ENCODE results near the gene DYDC2. TPM values are rescaled to one million over a fixed set of nuclear protein-coding genes. Genes with fewer than 3 reads are reported as not detected.

The DYDC2 gene, protein sequence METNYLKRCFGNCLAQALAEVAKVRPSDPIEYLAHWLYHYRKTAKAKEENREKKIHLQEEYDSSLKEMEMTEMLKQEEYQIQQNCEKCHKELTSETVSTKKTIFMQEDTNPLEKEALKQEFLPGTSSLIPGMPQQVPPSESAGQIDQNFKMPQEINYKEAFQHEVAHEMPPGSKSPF
- not detected in 2 replicates for total RNA-seq

DNA sequence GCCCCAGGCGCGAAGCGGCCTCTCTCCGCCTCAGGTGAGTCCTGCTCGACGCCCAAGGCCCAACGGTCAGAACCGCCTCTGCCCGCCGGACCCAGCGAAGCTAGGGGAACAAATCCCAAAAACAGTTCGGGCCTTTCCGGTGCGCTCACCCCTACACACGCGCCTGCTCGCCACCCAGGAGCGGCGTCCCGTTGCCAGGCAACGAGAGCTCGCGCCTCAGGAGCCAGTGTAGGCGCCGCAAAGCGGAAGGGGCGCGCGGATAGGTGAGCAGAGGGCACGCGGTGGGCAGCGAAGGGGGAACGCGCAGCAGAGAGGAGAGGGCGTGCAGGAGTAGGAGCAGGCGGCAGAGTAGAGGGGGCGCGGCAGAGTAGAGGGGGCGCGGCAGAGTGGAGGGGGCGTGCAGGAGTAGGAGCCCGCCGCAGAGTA lies at the start of gene DYDC2, which contains the start of gene DYDC1:
Gene DYDC2 (plus strand): TSS at position 219 of the 426 bp plus-strand sequence. CDS start 5,663 bp downstream, outside the sequence.
Gene DYDC1 (minus strand): TSS at position 193 of the 426 bp plus-strand sequence. CDS start 4,154 bp downstream, outside the sequence.

DNA sequence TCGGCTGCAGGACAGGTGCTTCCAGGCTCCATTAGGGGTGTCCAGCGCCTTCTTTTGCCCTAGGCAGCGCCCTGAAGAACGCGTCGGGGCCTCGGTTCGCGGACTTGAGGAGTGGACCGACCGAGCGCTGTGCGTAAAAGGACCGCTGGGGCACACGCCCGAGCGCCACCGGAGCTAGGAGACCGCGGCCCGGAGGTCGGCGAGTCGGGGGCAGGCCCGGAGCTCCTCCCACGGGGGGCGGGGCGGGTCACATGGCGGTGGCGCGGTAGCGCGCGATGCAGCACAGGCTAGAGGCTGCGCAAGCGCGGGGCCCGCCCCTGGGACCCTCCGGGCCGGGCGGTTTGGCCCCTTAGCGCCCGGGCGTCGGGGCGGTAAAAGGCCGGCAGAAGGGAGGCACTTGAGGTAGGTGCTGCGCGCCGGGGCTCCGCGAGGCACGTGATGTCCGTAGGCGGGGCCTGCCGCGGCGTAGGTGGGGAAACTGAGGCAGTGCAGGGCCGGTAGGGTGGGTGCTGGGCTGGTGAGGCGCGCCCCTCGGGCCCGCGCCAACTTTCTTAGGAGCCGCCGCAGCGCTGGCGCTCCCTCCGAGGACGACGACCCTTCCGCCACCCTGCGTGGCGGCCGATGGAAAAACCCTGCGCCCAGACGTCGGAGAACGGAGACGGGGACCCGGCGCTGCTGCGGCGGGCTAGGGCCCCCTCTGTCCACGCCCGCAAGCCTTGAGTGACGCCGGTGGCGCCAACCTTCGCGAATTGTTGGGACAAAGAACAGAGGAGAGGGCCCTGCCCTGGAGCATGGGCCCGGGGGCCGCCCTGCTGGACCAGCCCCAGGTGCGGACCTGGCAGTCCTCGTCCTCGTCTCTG lies 51.9 kb downstream of the DYDC2 start, which contains the start of gene PRXL2A:
Gene PRXL2A (plus strand): TSS at position 310 of the 860 bp plus-strand sequence. CDS start 11,917 bp downstream, outside the sequence.

Other genes starting within 250 kb of the DYDC2 start
- 2.3 and 2.5 TPM in 2 replicates for gene PLAC9, start 224.1 kb upstream of the DYDC2 start, total RNA-seq
- 58.7 and 60.1 TPM in 2 replicates for gene ANXA11, start 151.2 kb upstream of the DYDC2 start, total RNA-seq
- not detected in 2 replicates for gene MAT1A, start 67.1 kb upstream of the DYDC2 start, total RNA-seq
- not detected in 2 replicates for gene DYDC1, start within 50 bp of the DYDC2 start, total RNA-seq
- 156 and 173 TPM in 2 replicates for gene PRXL2A, start 51.8 kb downstream of the DYDC2 start, total RNA-seq
- gene TSPAN14, start 97.5 kb downstream of the DYDC2 start, total RNA-seq: 135 and 150 TPM in 2 replicates
- gene SH2D4B, start 181.1 kb downstream of the DYDC2 start, total RNA-seq: under 0.01 and 0.10 TPM in 2 replicates

Data from vein endothelial cell (primary cell).